Measurements from ENCODE around the gene PTGER2. TPM values are rescaled to one million over a fixed set of nuclear protein-coding genes. Genes with fewer than 3 reads are reported as not detected.

The PTGER2 gene
- total RNA-seq, 2 donors from 2014 or later: 3.3 to 4.3 TPM

- DNase-seq (ENCODE audit: low spot score): no peak
- H3K9me3 ChIP-seq: no peaks in the 10 kb centered on the region
- no peaks in the 10 kb centered on the region for H3K4me1 ChIP-seq (ENCODE audit: control insufficient read depth in 1 of 2, low read depth in 2 of 2)
- ATAC-seq (ENCODE audit: insufficient number of reproducible peaks, low FRiP score, low read depth): no peak
- no peak overlapping the region for H3K27ac ChIP-seq
- H3K36me3 ChIP-seq: no peaks in the 10 kb centered on the region
- no peak overlapping the region for H3K4me3 ChIP-seq
- no peaks in the 10 kb centered on the region for H3K27me3 ChIP-seq (replicated peaks; ENCODE audit: insufficient read depth)
- TF ChIP-seq, protein P1, sequence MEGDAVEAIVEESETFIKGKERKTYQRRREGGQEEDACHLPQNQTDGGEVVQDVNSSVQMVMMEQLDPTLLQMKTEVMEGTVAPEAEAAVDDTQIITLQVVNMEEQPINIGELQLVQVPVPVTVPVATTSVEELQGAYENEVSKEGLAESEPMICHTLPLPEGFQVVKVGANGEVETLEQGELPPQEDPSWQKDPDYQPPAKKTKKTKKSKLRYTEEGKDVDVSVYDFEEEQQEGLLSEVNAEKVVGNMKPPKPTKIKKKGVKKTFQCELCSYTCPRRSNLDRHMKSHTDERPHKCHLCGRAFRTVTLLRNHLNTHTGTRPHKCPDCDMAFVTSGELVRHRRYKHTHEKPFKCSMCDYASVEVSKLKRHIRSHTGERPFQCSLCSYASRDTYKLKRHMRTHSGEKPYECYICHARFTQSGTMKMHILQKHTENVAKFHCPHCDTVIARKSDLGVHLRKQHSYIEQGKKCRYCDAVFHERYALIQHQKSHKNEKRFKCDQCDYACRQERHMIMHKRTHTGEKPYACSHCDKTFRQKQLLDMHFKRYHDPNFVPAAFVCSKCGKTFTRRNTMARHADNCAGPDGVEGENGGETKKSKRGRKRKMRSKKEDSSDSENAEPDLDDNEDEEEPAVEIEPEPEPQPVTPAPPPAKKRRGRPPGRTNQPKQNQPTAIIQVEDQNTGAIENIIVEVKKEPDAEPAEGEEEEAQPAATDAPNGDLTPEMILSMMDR (IDR thresholded peaks at IDR 0.05): no peak
Measured at GRCh38 chr14:52319919-52320318, 5.8 kb downstream of the PTGER2 start.

GRCh38 chr14:52325126-52325525 is 11.0 kb downstream of the PTGER2 start:
- Histone ChIP-seq H3K27me3 (replicated peaks; ENCODE audit: insufficient read depth) (no peaks in the 10 kb centered on the region), H3K27ac (no peak overlapping the region), H3K4me3 (no peak overlapping the region), H3K9me3 (no peaks in the 10 kb centered on the region), H3K4me1 (ENCODE audit: control insufficient read depth in 1 of 2, low read depth in 2 of 2) (no peaks in the 10 kb centered on the region), H3K36me3 (no peaks in the 10 kb centered on the region)
- ATAC-seq (ENCODE audit: insufficient number of reproducible peaks, low FRiP score, low read depth) (no peak), DNase-seq (ENCODE audit: low spot score) (no peak)
- TF ChIP-seq, protein P1 (IDR thresholded peaks at IDR 0.05): no peak

DNA sequence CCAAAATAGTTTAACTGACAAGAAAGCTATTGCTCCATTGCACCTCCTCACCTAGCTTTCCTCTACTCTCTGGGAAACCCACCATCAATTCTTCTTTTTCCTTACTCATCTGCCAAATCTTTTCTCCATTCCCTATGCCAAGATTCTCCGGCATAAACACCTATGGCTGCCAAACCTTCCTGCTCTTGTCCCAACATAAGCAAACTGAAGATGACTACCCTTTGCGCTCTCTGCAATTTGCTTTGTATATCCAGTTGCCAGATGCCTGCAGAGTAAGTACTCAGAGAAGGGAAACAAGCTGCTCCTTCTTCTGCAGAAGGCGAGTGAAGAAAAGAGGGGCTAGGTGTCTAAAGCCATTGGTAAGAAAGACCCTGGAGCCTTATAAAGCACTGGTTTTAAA is 11.5 kb downstream of the PTGER2 start:
- no peaks in the 10 kb centered on the region for H3K36me3 ChIP-seq
- no peaks in the 10 kb centered on the region for H3K27me3 ChIP-seq (replicated peaks; ENCODE audit: insufficient read depth)
- H3K9me3 ChIP-seq: no peaks in the 10 kb centered on the region
- no peaks in the 10 kb centered on the region for H3K4me1 ChIP-seq (ENCODE audit: control insufficient read depth in 1 of 2, low read depth in 2 of 2)
- TF ChIP-seq, protein P1 (IDR thresholded peaks at IDR 0.05): no peak
- no peak overlapping the region for H3K4me3 ChIP-seq
- no peak for ATAC-seq (ENCODE audit: insufficient number of reproducible peaks, low FRiP score, low read depth)
- DNase-seq (ENCODE audit: low spot score): no peak
- no peak overlapping the region for H3K27ac ChIP-seq

DNA sequence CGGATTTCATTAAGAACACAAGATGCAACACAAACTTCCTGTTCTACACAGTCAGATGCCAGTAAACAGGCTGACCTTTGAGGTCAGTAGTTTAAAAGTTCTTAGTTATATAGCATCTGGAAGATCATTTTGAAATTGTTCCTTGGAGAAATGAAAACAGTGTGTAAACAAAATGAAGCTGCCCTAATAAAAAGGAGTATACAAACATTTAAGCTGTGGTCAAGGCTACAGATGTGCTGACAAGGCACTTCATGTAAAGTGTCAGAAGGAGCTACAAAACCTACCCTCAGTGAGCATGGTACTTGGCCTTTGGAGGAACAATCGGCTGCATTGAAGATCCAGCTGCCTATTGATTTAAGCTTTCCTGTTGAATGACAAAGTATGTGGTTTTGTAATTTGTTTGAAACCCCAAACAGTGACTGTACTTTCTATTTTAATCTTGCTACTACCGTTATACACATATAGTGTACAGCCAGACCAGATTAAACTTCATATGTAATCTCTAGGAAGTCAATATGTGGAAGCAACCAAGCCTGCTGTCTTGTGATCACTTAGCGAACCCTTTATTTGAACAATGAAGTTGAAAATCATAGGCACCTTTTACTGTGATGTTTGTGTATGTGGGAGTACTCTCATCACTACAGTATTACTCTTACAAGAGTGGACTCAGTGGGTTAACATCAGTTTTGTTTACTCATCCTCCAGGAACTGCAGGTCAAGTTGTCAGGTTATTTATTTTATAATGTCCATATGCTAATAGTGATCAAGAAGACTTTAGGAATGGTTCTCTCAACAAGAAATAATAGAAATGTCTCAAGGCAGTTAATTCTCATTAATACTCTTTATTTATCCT is 13.5 kb downstream of the PTGER2 start:
- DNase-seq (ENCODE audit: low spot score): no peak
- no peaks in the 10 kb centered on the region for H3K27me3 ChIP-seq (replicated peaks; ENCODE audit: insufficient read depth)
- no peak for ATAC-seq (ENCODE audit: insufficient number of reproducible peaks, low FRiP score, low read depth)
- H3K4me1 ChIP-seq (ENCODE audit: control insufficient read depth in 1 of 2, low read depth in 2 of 2): no peaks in the 10 kb centered on the region
- no peaks in the 10 kb centered on the region for H3K9me3 ChIP-seq
- no peak overlapping the region for H3K4me3 ChIP-seq
- TF ChIP-seq, protein P1 (IDR thresholded peaks at IDR 0.05): no peak
- H3K27ac ChIP-seq: no peak overlapping the region
- no peaks in the 10 kb centered on the region for H3K36me3 ChIP-seq

GRCh38 chr14:52328276-52328675 is 14.2 kb downstream of the PTGER2 start:
- Histone ChIP-seq H3K4me1 (ENCODE audit: control insufficient read depth in 1 of 2, low read depth in 2 of 2) (no peaks in the 10 kb centered on the region), H3K9me3 (no peaks in the 10 kb centered on the region), H3K36me3 (no peaks in the 10 kb centered on the region), H3K27me3 (replicated peaks; ENCODE audit: insufficient read depth) (no peaks in the 10 kb centered on the region), H3K4me3 (no peak overlapping the region), H3K27ac (no peak overlapping the region)
- ATAC-seq (ENCODE audit: insufficient number of reproducible peaks, low FRiP score, low read depth) (no peak), DNase-seq (ENCODE audit: low spot score) (no peak)
- TF ChIP-seq, protein P1 (IDR thresholded peaks at IDR 0.05): no peak

Measured in thoracic aorta (tissue), 2 donors.